Astrocyte (in vitro differentiated cells and primary cell): ENCODE data around the gene TERB1. TPM values are rescaled to one million over a fixed set of nuclear protein-coding genes. Genes with fewer than 3 reads are reported as not detected.

Experiments used
- DNase-seq: peaks from one replicate; pipeline ENCODE4 v3.0.0-alpha.2; 2010; ENCODE audit warnings: low read depth
- FAIRE-seq: peaks from 2 replicates; lab custom pipeline; 2011; peaks lifted over from hg19 to GRCh38; lab: Jason Lieb, UNC
- H2AFZ ChIP-seq: 2 replicates; pipeline ENCODE4 v1.6.0; 2012; ENCODE audit warnings: low read depth, low read length, inconsistent platforms
- H3K27ac ChIP-seq: 2 replicates; pipeline ENCODE4 v1.5.1; 2011; ENCODE audit warnings: low read depth, low read length, inconsistent platforms
- H3K27me3 ChIP-seq: 2 replicates; pipeline ENCODE4 v1.6.0; 2011; ENCODE audit warnings: low read length, inconsistent platforms; ENCODE audit not compliant: insufficient read depth
- H3K36me3 ChIP-seq: 2 replicates; pipeline ENCODE4 v1.5.1; 2011; ENCODE audit warnings: low read length, inconsistent platforms; ENCODE audit not compliant: insufficient read depth
- H3K4me1 ChIP-seq: 2 replicates; pipeline ENCODE4 v1.5.1; 2011; ENCODE audit warnings: low read length, inconsistent platforms; ENCODE audit not compliant: insufficient read depth
- H3K4me2 ChIP-seq: 2 replicates; pipeline ENCODE4 v1.6.0; 2012; ENCODE audit warnings: low read length, inconsistent platforms
- H3K4me3 ChIP-seq: 2 replicates; pipeline ENCODE4 v1.5.1; 2011; ENCODE audit warnings: low read depth, mild to moderate bottlenecking, low read length, inconsistent platforms; ENCODE audit not compliant: insufficient read depth
- H3K79me2 ChIP-seq: 2 replicates; pipeline ENCODE4 v1.6.0; 2012; ENCODE audit warnings: mild to moderate bottlenecking, low read length, inconsistent platforms; ENCODE audit not compliant: insufficient read depth
- H3K9ac ChIP-seq: 2 replicates; pipeline ENCODE4 v1.6.0; 2012; ENCODE audit warnings: mild to moderate bottlenecking, low read length, inconsistent platforms
- H3K9me3 ChIP-seq: 2 replicates; pipeline ENCODE4 v1.5.1; 2012; ENCODE audit warnings: low read depth, mild to moderate bottlenecking, low read length, inconsistent platforms; ENCODE audit not compliant: insufficient read depth
- H4K20me1 ChIP-seq: 2 replicates; pipeline ENCODE4 v1.6.0; 2012; ENCODE audit warnings: low read length, inconsistent platforms; ENCODE audit not compliant: insufficient read depth
- H3K27ac Mint-ChIP-seq: one replicate; pipeline ENCODE4 v1.8.0; 2021; ENCODE audit warnings: mild to moderate bottlenecking, mixed read lengths; ENCODE audit not compliant: unreplicated experiment
- H3K27me3 Mint-ChIP-seq: one replicate; pipeline ENCODE4 v1.8.0; 2021; ENCODE audit warnings: low read depth, mixed read lengths; ENCODE audit not compliant: unreplicated experiment
- H3K36me3 Mint-ChIP-seq: one replicate; pipeline ENCODE4 v1.8.0; 2021; ENCODE audit warnings: low read depth, mixed read lengths; ENCODE audit not compliant: unreplicated experiment
- H3K4me1 Mint-ChIP-seq: one replicate; pipeline ENCODE4 v1.8.0; 2021; ENCODE audit warnings: low read depth, mixed read lengths; ENCODE audit not compliant: unreplicated experiment
- H3K4me3 Mint-ChIP-seq: one replicate; pipeline ENCODE4 v1.8.0; 2021; ENCODE audit warnings: mild to moderate bottlenecking, moderate library complexity, mixed read lengths; ENCODE audit not compliant: unreplicated experiment
- H3K9me3 Mint-ChIP-seq: one replicate; pipeline ENCODE4 v1.8.0; 2021; ENCODE audit warnings: mild to moderate bottlenecking, mixed read lengths; ENCODE audit not compliant: unreplicated experiment
- CTCF ChIP-seq: IDR thresholded peaks from 2 replicates; pipeline ENCODE4 v1.5.1; 2011; ENCODE audit warnings: low read depth, mild to moderate bottlenecking, inconsistent platforms, low read length, moderate library complexity; ENCODE audit not compliant: insufficient read depth
- EZH2 ChIP-seq: IDR thresholded peaks from 2 replicates; pipeline ENCODE4 v1.6.1; 2012; ENCODE audit warnings: mild to moderate bottlenecking, low read length, inconsistent platforms; ENCODE audit not compliant: insufficient read depth
- total RNA-seq: library from RNA; stranded (reverse); gene quantifications from 2 replicates; pipeline ENCODE4 v1.2.1, GENCODE V29; 2021

The TERB1 gene
- total RNA-seq, 1 donor from 2014 or later = 0.16 TPM

GRCh38 chr16:66814734-66815133, 13.3 kb upstream of the TERB1 start:
- no peak overlapping the region for H3K27ac ChIP-seq
- H3K9ac ChIP-seq = no peak overlapping the region
- no peaks in the 10 kb centered on the region for H3K4me1 ChIP-seq
- FAIRE-seq = no peak
- H3K27me3 Mint-ChIP-seq = no peaks in the 10 kb centered on the region
- H3K27me3 ChIP-seq = no peaks in the 10 kb centered on the region
- no peak overlapping the region for H3K27ac Mint-ChIP-seq
- no peaks in the 10 kb centered on the region for H3K4me1 Mint-ChIP-seq
- no peaks in the 10 kb centered on the region for H3K79me2 ChIP-seq
- no peak overlapping the region for H3K4me3 ChIP-seq
- H4K20me1 ChIP-seq = no peaks in the 10 kb centered on the region
- peaks cover 10% of the 10 kb centered on the region for H3K36me3 Mint-ChIP-seq
- no peak overlapping the region for H3K4me2 ChIP-seq
- H3K9me3 ChIP-seq = no peaks in the 10 kb centered on the region
- no peak for TF ChIP-seq EZH2
- no peak for DNase-seq
- no peak overlapping the region for H2AFZ ChIP-seq
- H3K36me3 ChIP-seq = peaks cover 30% of the 10 kb centered on the region
- no peaks in the 10 kb centered on the region for H3K9me3 Mint-ChIP-seq
- H3K4me3 Mint-ChIP-seq = no peak overlapping the region

- H3K36me3 ChIP-seq = peaks cover 29% of the 10 kb centered on the region
Observed at GRCh38 chr16:66811043-66811442, 9.7 kb upstream of the TERB1 start.

GRCh38 chr16:66810391-66810790, 9.0 kb upstream of the TERB1 start:
- Mint-ChIP-seq H3K9me3 (no peaks in the 10 kb centered on the region), H3K4me1 (no peaks in the 10 kb centered on the region), H3K36me3 (peaks cover 3% of the 10 kb centered on the region), H3K27me3 (no peaks in the 10 kb centered on the region), H3K27ac (no peak overlapping the region), H3K4me3 (no peak overlapping the region)
- no peak overlapping the region for H3K4me2 ChIP-seq
- no peak overlapping the region for H3K4me3 ChIP-seq
- no peaks in the 10 kb centered on the region for H3K27me3 ChIP-seq
- no peaks in the 10 kb centered on the region for H3K9me3 ChIP-seq
- no peak overlapping the region for H3K27ac ChIP-seq
- H3K9ac ChIP-seq = no peak overlapping the region
- no peak overlapping the region for H2AFZ ChIP-seq
- no peaks in the 10 kb centered on the region for H4K20me1 ChIP-seq
- TF ChIP-seq CTCF (no peak), EZH2 (no peak)
- DNase-seq = no peak
- peaks cover 32% of the 10 kb centered on the region for H3K36me3 ChIP-seq
- H3K79me2 ChIP-seq = no peaks in the 10 kb centered on the region
- FAIRE-seq = no peak
- H3K4me1 ChIP-seq = no peaks in the 10 kb centered on the region

More at GRCh38 chr16:66811043-66811442, 9.7 kb upstream of the TERB1 start:
- Mint-ChIP-seq H3K36me3 (peaks cover 3% of the 10 kb centered on the region), H3K27me3 (no peaks in the 10 kb centered on the region), H3K9me3 (no peaks in the 10 kb centered on the region), H3K4me1 (no peaks in the 10 kb centered on the region), H3K27ac (no peak overlapping the region), H3K4me3 (no peak overlapping the region)
- H3K4me1 ChIP-seq = no peaks in the 10 kb centered on the region
- no peak overlapping the region for H3K9ac ChIP-seq
- H3K4me2 ChIP-seq = no peak overlapping the region
- DNase-seq (no peak), FAIRE-seq (no peak)
- H3K4me3 ChIP-seq = no peak overlapping the region
- no peak overlapping the region for H3K27ac ChIP-seq
- TF ChIP-seq EZH2 (no peak), CTCF (no peak)
- no peak overlapping the region for H2AFZ ChIP-seq
- no peaks in the 10 kb centered on the region for H3K9me3 ChIP-seq
- H3K27me3 ChIP-seq = no peaks in the 10 kb centered on the region
- H4K20me1 ChIP-seq = no peaks in the 10 kb centered on the region
- no peaks in the 10 kb centered on the region for H3K79me2 ChIP-seq
